Neuronal stem cell (in vitro differentiated cells): ENCODE data around the gene DNAJB13.

Source experiments
- DNase-seq: peaks from one replicate; pipeline ENCODE4 v3.0.0-alpha.2; 2013; ENCODE audit warnings: low spot score
- H2AFZ ChIP-seq: one replicate; pipeline ENCODE4 v1.6.1; 2013; ENCODE audit warnings: mild to moderate bottlenecking, low read length, inconsistent platforms
- H2AK5ac ChIP-seq: 2 replicates; pipeline ENCODE4 v1.6.1; 2013; ENCODE audit warnings: low read depth, mild to moderate bottlenecking, inconsistent platforms, low read length, moderate library complexity, mixed read lengths
- H2BK120ac ChIP-seq: 2 replicates; pipeline ENCODE4 v1.6.1; 2013; ENCODE audit warnings: low read depth, mild to moderate bottlenecking, inconsistent platforms, low read length, moderate library complexity, mixed read lengths
- H2BK12ac ChIP-seq: one replicate; pipeline ENCODE4 v1.6.1; 2013; ENCODE audit warnings: low read length, inconsistent platforms
- H2BK15ac ChIP-seq: 2 replicates; pipeline ENCODE4 v1.6.1; 2013; ENCODE audit warnings: mild to moderate bottlenecking, low read length, inconsistent platforms, mixed read lengths
- H2BK5ac ChIP-seq: one replicate; pipeline ENCODE4 v1.6.1; 2013; ENCODE audit warnings: inconsistent platforms, mild to moderate bottlenecking, low read length, moderate library complexity
- H3K14ac ChIP-seq: one replicate; pipeline ENCODE4 v1.6.1; 2013; ENCODE audit warnings: low read length, inconsistent platforms
- H3K18ac ChIP-seq: 2 replicates; pipeline ENCODE4 v1.6.1; 2013; ENCODE audit warnings: low read length, inconsistent platforms
- H3K23ac ChIP-seq: 2 replicates; pipeline ENCODE4 v1.6.1; 2013; ENCODE audit warnings: low read depth, mild to moderate bottlenecking, mixed read lengths, low read length, inconsistent platforms; ENCODE audit not compliant: poor library complexity
- H3K27ac ChIP-seq: replicated peaks from 3 replicates; pipeline ENCODE4 v1.5.1; 2013; ENCODE audit warnings: low read length, inconsistent platforms
- H3K27me3 ChIP-seq, 3 experiments: 2 replicates each; pipeline ENCODE4 v1.6.1; 2013; ENCODE audit warnings: low read length in 3 of 3, mild to moderate bottlenecking in 2 of 3, inconsistent platforms in 1 of 3, low read depth in 1 of 3, mixed read lengths in 1 of 3, moderate library complexity in 1 of 3; ENCODE audit not compliant: control insufficient read depth in 3 of 3, insufficient read depth in 3 of 3
- H3K36me3 ChIP-seq, 2 donors: replicated peaks in 1 of 2; 2 replicates each; pipeline ENCODE4 v1.6.1; 2013; ENCODE audit warnings: low read length in 2 of 2; ENCODE audit not compliant: control insufficient read depth in 2 of 2, insufficient read depth in 2 of 2
- H3K4ac ChIP-seq: 2 replicates; pipeline ENCODE4 v1.6.1; 2013; ENCODE audit warnings: inconsistent platforms, mild to moderate bottlenecking, low read length, moderate library complexity
- H3K4me1 ChIP-seq, 2 donors: 1 replicate in 1 of 2; 2 replicates in 1 of 2; pipeline ENCODE4 v1.6.1; 2013; ENCODE audit warnings: low read length in 2 of 2, low read depth in 1 of 2; ENCODE audit not compliant: control insufficient read depth in 2 of 2, insufficient read depth in 1 of 2
- H3K4me2 ChIP-seq: one replicate; pipeline ENCODE4 v1.6.1; 2013; ENCODE audit warnings: mild to moderate bottlenecking, low read length, inconsistent platforms; ENCODE audit not compliant: insufficient read depth, poor library complexity, severe bottlenecking
- H3K4me3 ChIP-seq, 2 donors: 2 replicates each; pipeline ENCODE4 v1.5.1; 2013; ENCODE audit warnings: low read length in 2 of 2, mild to moderate bottlenecking in 2 of 2, inconsistent platforms in 1 of 2, moderate library complexity in 1 of 2
- H3K79me1 ChIP-seq: one replicate; pipeline ENCODE4 v1.6.1; 2013; ENCODE audit warnings: low read depth, mild to moderate bottlenecking, inconsistent platforms, low read length, moderate library complexity
- H3K9ac ChIP-seq: one replicate; pipeline ENCODE4 v1.6.1; 2013; ENCODE audit warnings: mild to moderate bottlenecking, low read depth, low read length, inconsistent platforms; ENCODE audit not compliant: poor library complexity
- H3K9me3 ChIP-seq, 2 donors: replicated peaks in 1 of 2; 2 replicates each; pipeline versions ENCODE3 to v1.6.1; 2013; ENCODE audit warnings: low read length in 2 of 2, mild to moderate bottlenecking in 2 of 2, inconsistent platforms in 1 of 2, low read depth in 1 of 2, mixed read lengths in 1 of 2, moderate library complexity in 1 of 2; ENCODE audit not compliant: control insufficient read depth in 2 of 2, insufficient read depth in 1 of 2
- H4K8ac ChIP-seq: one replicate; pipeline ENCODE4 v1.6.1; 2013; ENCODE audit warnings: low read depth, mild to moderate bottlenecking, inconsistent platforms, low read length, moderate library complexity
- H4K91ac ChIP-seq: one replicate; pipeline ENCODE4 v1.6.1; 2013; ENCODE audit warnings: low read length, low read depth, mild to moderate bottlenecking, inconsistent platforms; ENCODE audit not compliant: poor library complexity
- WGBS, 2 donors: extraction: QIAGEN DNeasy Blood & Tissue Kit; methylation state at CpG; one replicate each; pipeline ENCODE4 v1.1.7; 2013; ENCODE audit warnings: missing lambda C conversion rate in 2 of 2, mixed read lengths in 1 of 2; ENCODE audit not compliant: insufficient read length in 2 of 2, insufficient replicate concordance in 1 of 2; ENCODE audit errors: extremely low coverage in 2 of 2; 5-methylcytosine and 5-hydroxymethylcytosine counted together

The DNAJB13 gene

GRCh38 chr11:73949246-73949645, 1.6 kb upstream of the DNAJB13 start:
- DNase-seq: no peak
- Histone ChIP-seq H2BK120ac (no peak overlapping the region), H4K91ac (no peak overlapping the region), H3K4me2 (no peak overlapping the region), H3K4me3 (no peak overlapping the region), H3K23ac (peak overlapping the region; percentile 18), H4K8ac (no peak overlapping the region), H3K14ac (no peak overlapping the region), H2BK5ac (no peak overlapping the region), H2AFZ (no peak overlapping the region), H3K27me3 (no peaks in the 10 kb centered on the region), H3K79me1 (no peaks in the 10 kb centered on the region), H3K36me3 (peaks cover 0 to 1% of the 10 kb centered on the region in 2 donors), H2BK12ac (no peak overlapping the region), H3K9me3 (peaks cover 2 to 3% of the 10 kb centered on the region in 2 donors), H3K4me1 (peaks cover 0 to 2% of the 10 kb centered on the region in 2 donors), H3K4ac (no peak overlapping the region), H3K27ac (no peak overlapping the region), H2AK5ac (no peak overlapping the region), H3K9ac (no peak overlapping the region), H3K18ac (peak overlapping the region; percentile 11), H2BK15ac (no peak overlapping the region)
- no CpG with 5 or more reads among the region's 4 CpGs for WGBS, 2 donors

DNA sequence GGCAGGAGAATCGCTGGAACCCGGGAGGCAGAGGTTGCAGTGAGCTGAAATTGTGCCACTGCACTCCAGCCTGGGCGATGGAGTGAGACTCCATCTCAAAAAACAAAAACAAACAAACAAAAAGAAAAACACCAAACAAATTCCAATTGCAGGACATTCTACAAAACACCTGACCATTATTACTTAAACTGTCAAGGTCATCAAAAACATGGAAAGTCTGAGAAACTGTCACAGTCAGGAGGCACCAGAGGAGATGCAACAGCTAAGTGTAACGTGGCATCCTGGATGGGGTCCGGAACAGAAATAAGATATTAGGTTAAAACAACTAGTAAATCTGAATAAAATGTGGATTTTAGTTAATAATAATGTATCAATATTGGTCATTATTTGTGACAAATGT, 914 bp upstream of the DNAJB13 start:
- no CpG with 5 or more reads among the region's 5 CpGs for WGBS, 2 donors
- H2BK12ac ChIP-seq: no peak overlapping the region
- peaks cover 2 to 3% of the 10 kb centered on the region in 2 donors for H3K9me3 ChIP-seq
- H4K91ac ChIP-seq: no peak overlapping the region
- no peak overlapping the region for H2BK15ac ChIP-seq
- H3K23ac ChIP-seq: no peak overlapping the region
- H3K4me2 ChIP-seq: no peak overlapping the region
- peaks cover 0 to 1% of the 10 kb centered on the region in 2 donors for H3K36me3 ChIP-seq
- H3K27me3 ChIP-seq: no peaks in the 10 kb centered on the region
- H2BK120ac ChIP-seq: no peak overlapping the region
- H3K14ac ChIP-seq: no peak overlapping the region
- no peak overlapping the region for H4K8ac ChIP-seq
- H3K4me3 ChIP-seq: no peak overlapping the region
- no peak overlapping the region for H3K18ac ChIP-seq
- no peak for DNase-seq
- no peak overlapping the region for H2AK5ac ChIP-seq
- H3K4me1 ChIP-seq: peaks cover 0 to 2% of the 10 kb centered on the region in 2 donors
- H3K4ac ChIP-seq: no peak overlapping the region
- H3K27ac ChIP-seq: no peak overlapping the region
- H2AFZ ChIP-seq: no peak overlapping the region
- no peaks in the 10 kb centered on the region for H3K79me1 ChIP-seq
- H2BK5ac ChIP-seq: no peak overlapping the region
- no peak overlapping the region for H3K9ac ChIP-seq

- Histone ChIP-seq H2AK5ac (no peak overlapping the region), H2BK5ac (no peak overlapping the region), H3K4me2 (no peak overlapping the region), H3K27ac (no peak overlapping the region), H3K14ac (no peak overlapping the region), H3K23ac (no peak overlapping the region), H3K4ac (no peak overlapping the region), H4K91ac (no peak overlapping the region), H2AFZ (no peak overlapping the region), H2BK15ac (no peak overlapping the region), H3K18ac (no peak overlapping the region), H3K36me3 (peaks cover 0 to 1% of the 10 kb centered on the region in 2 donors), H3K9me3 (peaks cover 2 to 3% of the 10 kb centered on the region in 2 donors), H4K8ac (no peak overlapping the region), H2BK120ac (no peak overlapping the region), H2BK12ac (no peak overlapping the region), H3K79me1 (no peaks in the 10 kb centered on the region), H3K4me3 (no peak overlapping the region), H3K9ac (no peak overlapping the region), H3K27me3 (no peaks in the 10 kb centered on the region), H3K4me1 (peaks cover 4 to 7% of the 10 kb centered on the region in 2 donors)
- WGBS, 2 donors: no CpG with 5 or more reads among the region's 7 CpGs
- no peak for DNase-seq
These were observed 971 bp downstream of the DNAJB13 start for GRCh38 chr11:73951797-73952196.

DNA sequence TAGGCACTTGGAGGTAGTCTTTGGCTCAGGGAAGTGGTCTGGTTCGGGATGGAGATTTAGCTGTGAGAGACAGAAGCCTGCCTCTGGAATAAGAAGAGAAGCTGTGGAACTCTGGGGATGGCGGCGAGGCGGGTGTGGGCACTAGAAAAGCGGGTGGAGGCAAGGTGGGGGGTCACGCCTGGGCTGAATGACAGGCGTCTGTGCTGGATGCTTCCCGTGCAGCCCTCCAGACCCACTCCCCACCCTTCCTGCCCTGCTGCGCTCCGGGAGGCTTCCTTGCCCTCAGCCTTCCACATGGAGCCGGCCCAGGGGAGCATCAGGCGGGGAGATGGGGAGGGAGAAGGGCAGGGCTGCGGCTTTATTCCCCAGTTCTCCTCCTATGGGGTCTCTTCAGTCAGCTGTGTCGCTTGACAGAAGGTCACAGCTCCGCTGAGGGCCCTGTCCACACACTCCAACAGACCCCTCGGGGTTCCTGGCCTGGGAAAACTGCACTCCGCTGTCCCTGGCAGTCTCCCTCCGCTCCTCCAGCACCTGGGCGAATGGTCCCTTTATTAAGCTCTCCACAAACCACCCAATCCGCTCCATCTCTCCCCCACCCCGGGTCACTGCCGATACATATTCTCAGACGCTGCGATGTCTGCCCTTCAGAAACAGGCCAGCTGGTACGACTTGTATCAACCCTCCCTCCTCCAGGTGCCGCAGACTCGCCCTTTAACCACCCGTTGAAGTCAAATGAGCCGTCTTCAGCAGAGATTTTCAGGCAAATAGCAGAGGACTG, 6.2 kb downstream of the DNAJB13 start:
- Histone ChIP-seq H2BK12ac (no peak overlapping the region), H3K36me3 (no peaks in the 10 kb centered on the region), H3K9me3 (no peaks in the 10 kb centered on the region), H4K91ac (no peak overlapping the region), H3K9ac (no peak overlapping the region), H4K8ac (peak overlapping the region; percentile 99), H3K27me3 (no peaks in the 10 kb centered on the region), H3K4ac (no peak overlapping the region), H2AFZ (peak overlapping the region; percentile 69), H3K18ac (peak overlapping the region; percentile 77), H2BK120ac (peak overlapping the region; percentile 36), H3K4me3 (no peak overlapping the region), H3K4me1 (peaks cover 7 to 8% of the 10 kb centered on the region in 2 donors), H3K79me1 (no peaks in the 10 kb centered on the region), H3K27ac (no peak overlapping the region), H3K23ac (peak overlapping the region; percentile 11), H2BK15ac (peak overlapping the region; percentile 25), H3K14ac (no peak overlapping the region), H3K4me2 (no peak overlapping the region), H2AK5ac (peak overlapping the region; percentile 53), H2BK5ac (peak overlapping the region; percentile 33)
- WGBS, 2 donors: no CpG with 5 or more reads among the region's 29 CpGs
- DNase-seq: no peak
